ENCODE data around the gene ARHGAP20.

ARHGAP20 gene, protein sequence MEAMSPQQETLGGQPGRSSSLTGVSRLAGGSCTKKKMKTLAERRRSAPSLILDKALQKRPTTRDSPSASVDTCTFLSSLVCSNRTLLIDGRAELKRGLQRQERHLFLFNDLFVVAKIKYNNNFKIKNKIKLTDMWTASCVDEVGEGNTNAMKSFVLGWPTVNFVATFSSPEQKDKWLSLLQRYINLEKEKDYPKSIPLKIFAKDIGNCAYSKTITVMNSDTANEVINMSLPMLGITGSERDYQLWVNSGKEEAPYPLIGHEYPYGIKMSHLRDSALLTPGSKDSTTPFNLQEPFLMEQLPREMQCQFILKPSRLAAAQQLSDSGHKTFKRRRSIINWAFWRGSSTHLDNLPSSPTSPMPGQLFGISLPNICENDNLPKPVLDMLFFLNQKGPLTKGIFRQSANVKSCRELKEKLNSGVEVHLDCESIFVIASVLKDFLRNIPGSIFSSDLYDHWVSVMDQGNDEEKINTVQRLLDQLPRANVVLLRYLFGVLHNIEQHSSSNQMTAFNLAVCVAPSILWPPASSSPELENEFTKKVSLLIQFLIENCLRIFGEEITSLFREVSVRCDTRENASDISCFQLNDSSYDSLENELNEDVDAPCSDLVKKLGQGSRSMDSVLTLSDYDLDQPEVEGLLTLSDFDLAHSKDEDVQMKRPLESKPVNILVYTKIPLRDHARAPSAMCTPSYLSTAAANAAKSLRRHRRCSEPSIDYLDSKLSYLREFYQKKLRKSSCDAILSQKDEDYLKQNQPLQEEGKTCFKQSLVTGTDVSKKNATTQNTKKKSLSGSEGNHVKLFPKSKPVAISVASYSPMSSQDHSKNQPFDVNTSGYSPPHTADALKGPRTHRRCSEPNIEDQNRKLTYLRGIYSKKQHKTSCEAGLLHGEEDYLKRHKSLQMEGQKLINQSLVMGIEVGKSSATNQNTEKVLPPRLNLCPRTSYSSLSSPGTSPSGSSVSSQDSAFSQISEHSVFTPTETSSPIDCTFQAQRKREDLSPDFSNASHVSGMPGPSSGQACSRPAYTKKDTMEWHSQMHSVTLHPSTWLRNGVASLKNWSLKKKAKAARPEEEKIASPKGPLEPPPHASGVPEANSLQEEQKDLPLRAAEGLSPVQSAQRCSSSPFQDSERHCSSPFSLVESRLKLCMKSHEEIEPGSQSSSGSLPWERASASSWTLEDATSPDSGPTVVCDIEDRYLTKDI

DNA sequence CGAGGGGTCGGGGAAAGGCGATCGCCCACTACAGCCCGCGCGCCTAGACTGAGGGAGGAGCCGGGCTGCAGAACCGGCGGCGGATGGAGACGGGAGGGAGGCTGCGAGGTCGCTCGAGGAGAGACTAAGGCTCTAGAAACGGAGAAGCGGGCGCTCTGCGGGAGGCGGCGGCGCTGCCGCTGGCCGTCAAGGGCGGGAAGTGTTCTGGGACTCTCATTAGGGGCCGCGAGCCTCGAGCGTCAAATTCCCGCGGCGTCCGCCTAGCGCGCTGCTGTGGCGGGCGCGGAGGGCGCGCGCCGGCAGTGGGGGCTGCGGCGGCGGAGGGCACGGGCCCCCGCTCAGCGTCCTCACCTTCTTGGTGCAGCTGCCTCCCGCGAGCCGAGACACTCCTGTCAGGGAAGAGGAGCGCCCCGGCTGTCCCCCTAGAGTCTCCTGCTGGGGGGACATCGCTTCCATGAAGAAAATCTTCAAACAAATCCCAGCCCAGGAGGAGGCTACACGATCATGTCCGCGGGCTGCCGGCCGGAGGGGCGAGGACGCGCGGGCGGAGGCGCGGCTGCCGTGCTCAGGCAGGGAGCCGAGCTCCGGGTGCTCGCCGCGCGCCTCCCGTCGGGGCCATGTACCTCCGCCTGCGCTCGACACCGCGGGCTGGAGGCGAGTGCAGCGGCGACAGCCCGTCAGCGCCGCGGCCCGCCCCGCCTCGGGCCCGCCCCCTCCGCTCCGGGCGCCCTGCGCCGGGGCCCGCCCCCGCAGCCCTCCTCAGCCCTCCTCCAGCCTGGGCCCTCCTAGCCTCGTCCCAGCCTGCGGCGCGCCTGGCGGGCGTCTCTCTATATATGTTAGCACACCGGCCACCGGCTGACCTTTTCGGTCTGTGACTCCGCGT lies at the start of gene ARHGAP20:
ARHGAP20 (minus strand) TSS at position 662 of the 883 bp plus-strand sequence; CDS start at position 456, 206 bp downstream.
- DNase-seq (ENCODE audit: low spot score), result peak; percentile 38

DNA sequence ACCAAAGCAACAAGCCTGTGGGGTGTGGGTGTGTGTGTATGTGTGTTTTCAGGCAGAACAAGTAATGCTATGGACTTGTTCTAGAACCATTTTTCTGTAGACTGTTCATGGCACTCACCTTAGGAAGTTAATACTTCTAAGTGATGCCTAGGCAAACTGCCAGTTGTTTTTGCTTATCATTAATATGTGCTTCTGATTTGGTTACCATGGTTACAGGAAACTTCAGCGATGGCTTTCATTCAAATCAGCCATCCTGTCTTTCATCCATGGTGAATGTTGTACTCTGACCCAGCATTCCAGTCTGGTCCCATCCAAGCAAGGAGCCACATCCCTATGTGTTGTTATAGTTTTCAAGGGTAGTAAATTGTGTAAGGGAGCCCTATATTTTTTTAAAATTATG lies 49.8 kb upstream of the ARHGAP20 start:
- no peak for DNase-seq (ENCODE audit: low spot score)

DNA sequence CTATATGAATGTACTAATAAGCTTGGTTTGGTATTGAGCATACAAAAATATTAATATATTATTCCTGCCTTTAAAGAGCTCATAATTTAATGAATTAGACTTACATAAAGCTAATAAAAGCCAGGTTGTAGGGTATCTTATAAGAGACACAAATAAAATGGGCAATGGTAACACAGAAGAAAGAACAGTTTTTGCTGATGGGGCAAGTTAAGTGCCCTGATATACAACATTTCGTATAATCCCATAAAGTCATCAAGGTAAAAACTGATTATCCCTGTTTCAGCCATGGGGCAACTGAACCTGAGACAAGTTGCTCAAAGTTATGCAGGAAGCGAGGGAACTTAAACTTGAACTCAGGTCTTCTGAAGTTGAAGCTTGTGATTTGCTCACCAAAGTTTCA lies 48.9 kb upstream of the ARHGAP20 start:
- no peak for DNase-seq (ENCODE audit: low spot score)

DNA sequence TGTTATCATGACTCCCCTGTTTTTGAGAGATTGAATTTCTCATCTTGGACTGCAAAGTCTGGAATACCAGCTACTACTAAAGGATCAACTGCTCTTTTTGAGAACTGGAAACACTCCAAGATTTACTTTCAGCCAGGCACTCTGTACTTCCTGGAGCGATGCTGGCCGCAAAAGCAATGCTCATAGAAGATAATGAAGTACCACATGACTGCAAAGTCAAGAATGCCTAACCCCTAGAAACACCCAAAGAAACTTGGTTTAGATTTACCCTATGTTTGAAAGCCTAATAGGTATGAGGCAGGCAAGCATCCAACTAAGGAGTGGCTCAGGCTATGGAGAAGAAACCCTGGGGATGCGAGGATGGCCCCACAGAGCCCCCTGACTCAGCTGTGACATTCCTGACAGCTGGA lies 47.7 kb upstream of the ARHGAP20 start:
- no peak for DNase-seq (ENCODE audit: low spot score)

DNA sequence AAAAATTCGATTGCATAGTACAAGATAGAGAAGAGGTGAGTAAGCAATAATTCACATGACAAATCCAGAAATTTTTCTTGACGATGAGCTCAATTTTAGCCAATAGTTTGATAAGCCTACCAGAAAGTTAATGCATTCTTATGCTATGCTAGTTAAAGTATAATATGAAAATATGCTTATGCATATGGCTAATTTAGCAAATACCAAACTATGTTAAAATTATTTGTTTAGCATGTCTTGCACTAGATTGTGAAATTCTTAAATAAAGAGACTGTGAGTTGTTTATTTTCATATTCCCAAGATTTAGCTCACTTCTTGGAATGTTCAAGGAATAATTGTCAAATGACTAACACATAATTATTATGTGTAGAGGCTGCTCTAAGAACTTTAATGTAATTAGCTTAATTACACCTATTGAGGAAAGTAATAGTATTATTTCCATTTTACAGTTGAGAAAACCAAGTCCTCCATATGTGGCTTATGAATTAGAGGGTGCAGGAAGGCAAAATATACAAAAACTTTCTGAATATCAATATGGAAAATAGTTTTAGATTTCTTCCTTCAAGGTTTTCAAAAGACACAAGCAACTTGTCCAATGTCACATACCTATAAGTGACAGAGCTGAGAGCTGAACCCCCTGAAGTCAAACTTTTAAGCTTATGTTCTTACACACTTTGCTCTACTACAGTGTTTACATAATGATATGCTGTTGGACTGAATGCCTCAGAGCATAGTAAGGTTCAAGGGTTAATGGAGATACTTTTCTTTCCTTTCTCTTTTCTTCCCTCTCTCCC lies 45.9 kb upstream of the ARHGAP20 start:
- DNase-seq (ENCODE audit: low spot score), result no peak

DNA sequence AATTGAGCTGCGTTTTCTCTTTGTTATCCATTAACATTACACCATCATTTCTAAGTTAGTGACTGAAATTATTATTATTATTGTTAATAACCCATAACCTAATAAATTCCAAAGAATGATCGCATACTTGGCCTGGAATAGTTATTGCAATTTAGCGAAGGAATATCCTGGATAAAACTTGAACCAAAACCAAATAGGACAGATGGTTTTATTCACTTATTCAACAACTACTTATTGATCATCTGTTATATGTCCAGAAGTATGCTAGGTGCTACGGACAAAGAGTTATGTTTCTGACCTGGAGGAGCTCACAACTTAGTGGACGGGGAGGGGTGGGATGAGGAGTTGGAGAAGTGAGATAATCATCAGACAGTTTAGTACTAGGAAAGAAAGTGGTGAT lies 44.8 kb upstream of the ARHGAP20 start:
- DNase-seq (ENCODE audit: low spot score), result no peak

DNA sequence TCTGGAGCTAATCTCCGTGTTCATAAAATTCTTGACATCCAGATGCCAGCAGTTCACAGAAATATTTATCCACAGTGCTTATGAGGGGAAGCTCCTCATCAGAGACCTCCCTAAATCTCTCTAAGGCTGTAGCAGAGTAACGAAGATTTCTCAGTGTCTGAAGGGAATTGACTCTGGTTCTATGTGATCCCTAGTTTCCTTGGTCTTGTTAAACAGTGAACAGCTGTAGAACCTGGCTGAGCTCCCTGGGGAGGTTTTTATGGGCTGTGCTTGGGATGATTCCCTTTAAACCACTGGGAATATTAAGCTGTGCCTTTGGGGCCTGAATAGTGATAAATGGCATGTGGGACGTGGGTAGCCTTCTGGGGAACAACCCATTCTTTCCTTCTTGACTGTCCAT lies 43.7 kb upstream of the ARHGAP20 start:
- DNase-seq (ENCODE audit: low spot score), result no peak

DNA sequence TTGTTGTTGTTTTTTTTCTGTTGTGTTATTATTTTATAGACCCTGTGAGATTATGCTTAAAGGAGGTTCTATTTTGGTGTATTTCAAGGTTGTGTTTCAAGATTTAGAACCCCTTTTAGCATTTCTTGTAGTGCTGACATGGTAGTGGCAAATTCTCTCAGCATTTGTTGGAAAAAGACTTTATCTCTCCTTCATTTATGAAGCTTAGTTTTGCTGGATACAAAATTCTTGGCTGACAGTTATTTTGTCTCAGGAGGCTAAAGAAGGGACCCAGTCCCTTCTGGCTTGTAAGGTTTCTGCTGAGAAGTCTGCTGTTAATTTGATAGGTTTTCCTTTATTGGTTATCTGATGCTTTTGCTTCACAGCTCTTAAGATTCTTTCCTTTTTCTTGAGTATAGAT lies 40.7 kb upstream of the ARHGAP20 start:
- no peak for DNase-seq (ENCODE audit: low spot score)

DNA sequence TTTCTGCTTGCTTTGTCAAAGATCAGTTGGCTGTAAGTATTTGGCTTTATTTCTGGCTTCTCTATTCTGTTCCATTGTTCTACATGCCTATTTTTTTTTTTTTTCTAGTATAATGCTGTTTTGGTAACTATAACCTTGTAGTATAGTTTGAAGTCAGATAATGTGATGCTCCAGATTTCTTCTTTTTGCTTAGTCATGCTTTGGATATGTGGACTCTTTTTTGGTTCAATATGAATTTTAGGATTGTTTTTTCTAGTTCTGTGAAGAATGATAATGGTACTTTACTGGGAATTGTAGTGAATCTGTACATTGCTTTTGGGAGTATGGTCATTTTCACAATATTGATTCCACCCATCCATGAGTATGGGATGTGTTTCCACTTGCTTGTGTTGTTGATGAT lies 37.9 kb upstream of the ARHGAP20 start:
- DNase-seq (ENCODE audit: low spot score), result no peak

DNA sequence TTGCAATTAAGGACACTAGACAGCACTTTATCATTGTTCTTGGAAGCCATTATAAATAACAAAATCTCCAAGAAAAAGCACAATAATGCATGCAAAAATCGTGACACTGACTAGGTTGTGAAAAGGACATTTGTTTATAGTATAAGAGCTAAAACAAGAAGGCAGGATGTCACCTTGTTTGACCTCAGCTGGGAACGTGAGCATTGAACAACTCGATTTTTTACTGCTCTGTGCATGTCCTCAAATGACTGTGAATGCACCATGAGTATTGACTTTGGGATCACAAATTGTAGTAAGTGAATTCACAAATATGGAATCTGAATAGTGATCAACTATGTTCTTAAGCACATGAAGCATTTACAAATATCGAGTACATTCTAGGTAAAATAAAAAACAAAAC lies 35.3 kb upstream of the ARHGAP20 start:
- no peak for DNase-seq (ENCODE audit: low spot score)

DNA sequence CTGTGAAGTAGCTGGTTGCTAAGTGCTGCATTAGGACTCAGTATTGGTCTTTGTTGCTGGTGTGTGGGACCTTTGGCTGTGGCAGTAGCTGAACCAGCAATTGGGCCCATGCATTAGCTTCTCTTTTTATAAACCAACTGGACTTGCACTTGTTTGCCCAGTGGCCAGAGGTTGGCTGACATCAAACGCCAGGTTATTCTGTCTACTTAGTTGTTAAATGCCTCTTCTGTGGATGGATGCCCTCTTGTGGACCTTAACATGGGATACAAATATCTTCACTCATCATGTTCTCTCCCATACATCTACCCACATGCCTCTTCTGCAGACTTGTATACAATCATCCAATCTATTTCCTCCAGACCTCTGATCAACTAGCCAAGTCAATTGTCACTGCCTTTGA lies 26.4 kb upstream of the ARHGAP20 start:
- no peak for DNase-seq (ENCODE audit: low spot score)

DNA sequence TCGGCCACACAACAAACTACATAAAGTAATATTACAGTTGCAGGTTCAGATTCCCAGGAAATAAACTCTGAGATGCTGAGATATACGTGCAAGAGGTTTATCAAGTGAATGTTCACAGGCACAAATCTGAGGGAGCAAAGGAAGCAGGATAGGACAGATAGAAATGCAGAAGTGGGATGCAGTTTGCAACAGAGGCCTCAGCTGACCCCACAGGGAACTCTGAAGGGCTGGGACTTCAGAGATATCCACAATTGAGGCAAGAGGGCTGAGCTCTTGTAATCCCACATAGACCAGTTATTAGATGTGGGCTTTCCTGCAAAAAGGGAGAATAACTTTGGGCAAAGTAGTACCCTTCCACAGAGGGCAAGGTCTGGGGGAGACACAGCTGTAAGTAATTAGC lies 25.4 kb upstream of the ARHGAP20 start:
- no peak for DNase-seq (ENCODE audit: low spot score)

DNA sequence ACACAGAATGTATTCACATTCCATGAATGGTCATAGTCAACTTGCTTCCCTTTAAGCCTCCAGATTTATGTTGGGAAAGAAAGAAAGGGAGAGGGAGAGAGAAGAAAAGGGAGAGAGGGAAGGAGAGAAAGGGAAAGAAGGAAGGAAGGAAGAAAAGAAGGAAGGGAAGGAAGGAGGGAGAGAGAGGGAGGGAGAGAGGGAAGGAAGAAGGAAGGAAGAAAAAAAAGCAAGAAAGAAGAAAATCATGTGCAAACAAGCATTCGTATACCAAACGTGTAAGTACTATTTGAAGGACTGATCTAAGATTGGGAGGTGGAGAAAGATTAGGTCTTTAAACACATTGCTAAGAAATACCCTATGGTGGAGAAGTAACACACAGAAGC lies 23.9 kb upstream of the ARHGAP20 start:
- no peak for DNase-seq (ENCODE audit: low spot score)

DNA sequence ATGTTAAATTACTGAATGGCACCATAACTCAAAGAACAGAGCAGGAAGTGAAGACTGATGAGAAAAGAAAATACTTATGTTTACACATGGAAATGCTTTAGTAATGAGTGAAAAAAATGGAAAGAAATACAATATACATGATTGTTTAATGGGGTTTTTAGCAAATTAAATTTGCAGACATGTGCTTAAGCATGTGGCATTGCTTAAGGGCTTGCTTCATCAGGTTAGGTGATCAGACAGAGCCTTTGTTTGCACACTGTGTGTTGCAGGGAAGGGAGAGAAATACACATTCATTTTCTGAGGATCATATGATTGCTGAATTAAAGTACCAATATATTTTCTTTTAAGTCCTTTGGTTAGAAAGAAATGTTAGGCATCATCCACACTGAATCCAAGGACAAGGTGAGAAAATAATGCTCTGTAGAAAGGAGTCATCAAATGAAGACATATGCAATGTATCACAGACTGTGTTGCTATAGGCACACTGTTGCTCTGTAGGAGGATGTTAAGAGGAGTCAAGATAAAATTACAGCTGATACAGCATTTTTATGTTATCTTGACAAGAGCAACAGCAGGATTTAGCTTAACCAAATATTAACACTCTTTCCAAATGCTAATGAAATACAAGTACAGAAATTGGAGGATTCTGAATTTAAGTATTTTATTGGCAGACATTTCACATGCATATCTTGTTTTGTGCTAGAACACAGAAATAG lies 23.4 kb upstream of the ARHGAP20 start:
- DNase-seq (ENCODE audit: low spot score), result no peak

DNA sequence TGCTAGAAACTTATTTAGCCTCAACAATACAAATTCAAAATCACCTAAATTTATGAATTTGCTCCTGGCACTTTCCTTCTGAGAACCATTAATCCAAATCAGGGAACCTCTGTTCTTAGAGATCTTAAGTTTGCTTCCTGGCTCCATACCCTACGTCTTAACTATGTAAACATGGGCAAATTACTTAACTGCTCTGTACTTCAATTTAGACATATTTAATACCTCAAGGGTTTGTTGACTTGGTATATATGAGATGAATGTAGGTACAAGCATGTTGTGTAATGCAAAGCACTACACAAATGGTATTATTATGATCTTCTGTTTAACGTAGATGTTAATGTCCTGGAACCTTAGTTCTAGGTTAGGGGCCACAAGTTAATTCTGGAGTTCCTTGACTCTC lies 22.6 kb upstream of the ARHGAP20 start:
- DNase-seq (ENCODE audit: low spot score), result no peak

DNA sequence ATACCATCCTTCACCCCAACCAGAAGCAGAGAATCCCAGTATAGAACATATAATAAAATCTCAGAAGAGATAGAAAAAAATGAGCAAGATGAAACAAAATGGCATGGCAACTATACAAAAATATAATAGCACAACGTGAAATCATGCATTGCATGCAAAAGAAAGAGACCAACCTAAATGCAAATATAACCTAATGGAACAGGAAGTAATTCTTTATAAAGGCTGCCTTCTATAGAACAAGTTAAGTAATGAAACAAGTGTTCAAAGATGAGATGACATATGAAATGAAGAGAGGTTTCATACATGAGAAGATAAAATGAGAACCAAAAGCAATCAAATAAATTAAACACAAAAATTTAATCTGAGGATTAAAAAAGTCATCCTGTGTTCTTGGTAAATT lies 18.5 kb upstream of the ARHGAP20 start:
- DNase-seq (ENCODE audit: low spot score), result no peak

DNA sequence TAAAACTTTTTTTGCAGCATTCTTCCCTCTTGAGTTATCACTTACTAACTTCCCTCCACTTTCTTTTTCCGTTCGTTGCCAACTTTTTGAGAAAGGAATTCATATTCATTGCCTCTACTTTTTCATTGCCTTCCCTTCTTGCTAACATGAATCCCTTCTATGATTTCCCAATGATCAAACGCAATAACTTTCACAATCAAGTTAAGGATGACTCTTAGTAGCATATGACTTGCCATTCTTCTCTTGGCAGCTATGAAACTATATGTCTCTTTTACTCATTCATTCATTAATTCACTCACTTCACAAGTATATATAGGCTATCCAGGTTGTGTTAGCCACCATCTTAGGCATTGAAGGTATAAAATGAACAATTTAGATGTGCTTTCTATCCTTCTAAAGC lies 16.6 kb upstream of the ARHGAP20 start:
- no peak for DNase-seq (ENCODE audit: low spot score)

DNA sequence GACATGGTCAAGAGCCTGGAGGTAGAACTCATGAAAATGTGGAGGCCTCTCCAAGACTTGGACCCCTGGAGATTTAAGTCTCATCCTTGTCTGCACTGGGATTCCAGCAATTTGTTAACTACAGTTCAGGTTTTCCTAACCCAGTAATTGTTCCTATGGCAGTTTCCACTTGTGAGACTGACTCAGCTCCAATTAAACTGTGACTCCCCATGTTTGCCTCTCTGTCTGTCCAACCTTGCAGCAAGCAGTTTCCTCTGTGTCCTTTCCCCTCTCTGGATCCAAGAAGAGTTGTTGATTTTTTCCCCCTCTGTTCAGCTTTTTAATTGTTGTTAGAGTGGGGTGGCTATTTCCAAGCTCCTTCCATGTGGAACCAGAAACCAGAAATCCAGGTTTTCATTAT lies 16.2 kb upstream of the ARHGAP20 start:
- no peak for DNase-seq (ENCODE audit: low spot score)

DNA sequence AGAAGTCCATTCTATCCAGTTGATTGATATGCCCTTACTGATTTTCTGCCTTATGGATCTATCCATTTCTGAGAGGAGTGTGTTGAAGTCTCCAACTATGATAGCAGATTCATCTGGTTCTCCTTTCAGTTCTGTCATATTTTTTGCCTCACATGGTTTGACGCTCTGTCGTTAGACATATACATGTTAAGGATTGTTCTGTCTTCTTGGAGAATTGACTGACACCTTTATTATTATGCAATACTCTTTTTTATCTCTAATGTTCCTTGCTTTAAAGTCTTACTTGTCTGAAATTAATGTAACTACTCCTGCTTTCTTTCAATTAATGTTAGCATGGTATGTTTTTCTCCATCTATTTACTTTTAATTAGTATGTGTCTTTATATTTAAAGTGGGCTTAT lies 12.1 kb upstream of the ARHGAP20 start:
- DNase-seq (ENCODE audit: low spot score), result no peak
